GM12801 (cell line): ENCODE data around the gene CTTN.

Source experiments
- TF ChIP-seq, protein P1 (sequence below): IDR thresholded peaks from one replicate; pipeline ENCODE4 v1.5.1; 2011; ENCODE audit warnings: control low read depth; ENCODE audit not compliant: insufficient read length; ENCODE audit errors: extremely low read depth

CTTN gene

DNA sequence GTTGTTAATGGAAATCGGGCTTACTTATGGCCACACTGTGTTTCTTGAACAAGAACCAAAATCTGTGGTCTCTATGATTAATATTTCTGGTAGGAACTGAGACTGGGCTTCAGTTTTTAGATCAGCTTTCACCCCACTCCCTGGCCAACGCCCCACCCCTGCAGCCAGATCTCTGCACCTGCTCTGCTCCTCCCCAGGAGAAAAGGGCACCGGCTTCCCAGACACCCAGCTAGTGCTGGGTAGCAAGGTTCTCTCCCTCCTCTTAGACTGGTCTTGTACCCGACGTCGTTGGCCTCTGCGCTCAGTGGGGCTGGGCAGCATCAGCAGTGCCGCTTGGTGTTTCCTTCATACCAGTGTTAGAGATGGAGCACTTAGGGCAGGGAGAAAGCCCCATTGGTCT, 17.0 kb upstream of the CTTN start:
- TF ChIP-seq, protein P1, sequence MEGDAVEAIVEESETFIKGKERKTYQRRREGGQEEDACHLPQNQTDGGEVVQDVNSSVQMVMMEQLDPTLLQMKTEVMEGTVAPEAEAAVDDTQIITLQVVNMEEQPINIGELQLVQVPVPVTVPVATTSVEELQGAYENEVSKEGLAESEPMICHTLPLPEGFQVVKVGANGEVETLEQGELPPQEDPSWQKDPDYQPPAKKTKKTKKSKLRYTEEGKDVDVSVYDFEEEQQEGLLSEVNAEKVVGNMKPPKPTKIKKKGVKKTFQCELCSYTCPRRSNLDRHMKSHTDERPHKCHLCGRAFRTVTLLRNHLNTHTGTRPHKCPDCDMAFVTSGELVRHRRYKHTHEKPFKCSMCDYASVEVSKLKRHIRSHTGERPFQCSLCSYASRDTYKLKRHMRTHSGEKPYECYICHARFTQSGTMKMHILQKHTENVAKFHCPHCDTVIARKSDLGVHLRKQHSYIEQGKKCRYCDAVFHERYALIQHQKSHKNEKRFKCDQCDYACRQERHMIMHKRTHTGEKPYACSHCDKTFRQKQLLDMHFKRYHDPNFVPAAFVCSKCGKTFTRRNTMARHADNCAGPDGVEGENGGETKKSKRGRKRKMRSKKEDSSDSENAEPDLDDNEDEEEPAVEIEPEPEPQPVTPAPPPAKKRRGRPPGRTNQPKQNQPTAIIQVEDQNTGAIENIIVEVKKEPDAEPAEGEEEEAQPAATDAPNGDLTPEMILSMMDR = no peak

DNA sequence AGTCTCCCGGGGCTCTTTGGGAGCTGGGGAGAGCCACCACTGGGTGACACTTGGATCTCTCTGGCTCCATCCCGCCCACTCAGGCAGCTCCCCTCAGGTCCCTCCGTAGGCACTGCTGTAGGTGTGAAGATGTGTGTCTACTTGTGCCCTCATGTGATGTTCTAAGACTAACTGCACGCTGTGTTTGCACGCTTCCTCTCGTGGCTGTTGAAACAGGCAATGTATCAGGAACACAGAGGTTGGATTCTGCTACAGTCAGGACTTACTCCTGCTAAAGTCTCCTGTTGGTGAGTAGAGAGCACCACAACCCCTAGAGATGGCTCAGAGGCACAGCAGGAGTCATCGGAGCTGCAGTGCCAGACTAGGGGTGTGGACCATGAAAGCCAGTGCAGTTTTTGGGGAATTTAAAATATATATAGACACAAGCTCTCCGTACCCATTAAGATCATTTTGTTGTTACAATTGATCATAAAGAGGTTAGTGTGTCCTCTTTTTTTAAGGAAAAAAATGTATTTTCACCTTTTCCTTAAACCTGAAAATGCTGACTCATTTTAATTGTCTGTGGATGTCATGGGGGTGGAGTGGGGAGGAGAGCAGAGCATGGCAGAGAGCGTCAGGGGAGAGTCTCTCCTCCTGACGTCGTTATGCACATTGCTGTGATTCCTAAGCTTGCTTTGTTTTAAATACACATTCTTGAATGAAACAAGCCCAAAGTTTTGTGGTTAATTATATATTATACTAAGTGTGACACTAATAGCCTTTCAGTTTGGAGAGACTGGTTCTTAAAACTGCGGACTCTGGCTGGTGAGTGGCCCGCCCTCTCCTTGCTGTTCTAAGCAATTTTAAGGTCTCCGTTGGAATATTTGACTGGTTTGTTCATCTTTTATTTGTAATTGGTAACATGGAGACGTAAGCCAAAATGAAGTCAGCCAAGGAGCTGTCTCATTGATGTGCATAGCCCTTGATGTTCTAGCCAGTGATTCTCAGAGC, 16.2 kb upstream of the CTTN start:
- TF ChIP-seq, protein P1 = no peak

DNA sequence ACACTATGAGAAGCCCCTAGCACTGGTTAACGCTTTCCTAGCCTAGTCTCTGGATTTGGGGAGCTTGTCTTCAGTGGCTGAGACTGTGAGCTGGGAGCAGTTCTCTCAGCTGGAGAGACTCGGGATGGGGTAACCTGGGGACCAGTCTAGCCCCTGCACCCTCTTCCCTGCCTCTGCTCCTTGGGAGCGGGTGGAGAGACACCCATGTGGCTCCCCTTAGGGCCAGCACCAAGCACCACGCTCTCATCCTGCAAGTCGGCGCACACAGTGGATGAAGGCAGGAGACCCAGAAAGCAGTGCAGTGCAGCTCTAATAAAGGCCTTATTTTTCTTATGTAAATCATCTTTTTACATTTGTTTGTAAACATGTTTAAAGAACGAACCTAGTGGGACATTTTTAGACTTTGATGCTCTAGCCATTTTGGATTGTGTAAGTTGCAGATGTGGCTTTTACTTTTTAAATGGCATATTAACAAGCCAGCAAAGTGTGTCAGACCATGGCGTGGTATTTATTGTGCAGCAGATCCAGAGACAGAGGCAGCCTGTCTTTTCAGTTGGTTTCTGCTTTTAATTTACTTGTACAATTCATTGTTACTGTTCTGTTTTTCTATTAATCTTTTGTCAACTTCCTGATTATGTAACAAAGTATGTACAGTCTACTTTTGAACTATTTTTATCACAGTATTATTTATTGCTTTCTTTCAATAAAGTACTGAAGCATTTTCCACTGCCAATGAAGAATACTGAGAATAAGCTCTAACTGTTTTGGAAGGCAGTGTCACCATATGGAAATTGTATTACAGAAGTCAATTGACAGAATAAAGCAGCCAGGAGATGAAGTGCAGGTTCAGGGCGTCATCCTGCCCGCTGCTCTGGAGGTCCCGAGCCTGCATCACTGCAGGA, 14.4 kb upstream of the CTTN start:
- TF ChIP-seq, protein P1 = no peak

DNA sequence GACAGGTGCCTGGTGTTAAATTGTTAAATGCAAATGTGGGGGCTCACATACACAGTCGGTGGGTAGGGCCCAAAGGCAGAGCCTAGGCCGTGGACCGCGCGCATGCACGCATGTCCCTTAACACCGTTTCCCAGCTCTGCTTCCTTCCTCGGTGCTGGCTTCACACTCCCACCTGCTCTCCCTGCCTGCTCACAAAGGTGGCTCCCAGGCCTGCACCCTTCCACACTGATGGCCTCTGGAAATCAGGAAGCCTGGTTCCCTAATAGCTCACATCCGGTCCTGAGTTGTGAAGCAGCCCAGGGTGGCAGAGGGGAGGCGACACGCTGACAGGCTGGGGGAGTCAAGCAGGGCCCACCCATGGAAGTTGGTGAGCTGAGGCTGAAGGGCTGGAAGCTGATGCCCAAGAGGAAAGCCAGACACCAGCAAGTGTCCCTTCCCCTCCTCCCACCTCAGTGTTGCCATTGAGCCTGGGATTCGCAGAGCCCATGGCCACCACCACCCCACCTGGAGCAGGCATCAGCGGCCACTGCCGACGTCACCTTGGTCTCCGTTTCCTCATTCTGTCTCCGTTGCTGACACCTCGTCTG, 13.7 kb upstream of the CTTN start:
- TF ChIP-seq, protein P1 = no peak

DNA sequence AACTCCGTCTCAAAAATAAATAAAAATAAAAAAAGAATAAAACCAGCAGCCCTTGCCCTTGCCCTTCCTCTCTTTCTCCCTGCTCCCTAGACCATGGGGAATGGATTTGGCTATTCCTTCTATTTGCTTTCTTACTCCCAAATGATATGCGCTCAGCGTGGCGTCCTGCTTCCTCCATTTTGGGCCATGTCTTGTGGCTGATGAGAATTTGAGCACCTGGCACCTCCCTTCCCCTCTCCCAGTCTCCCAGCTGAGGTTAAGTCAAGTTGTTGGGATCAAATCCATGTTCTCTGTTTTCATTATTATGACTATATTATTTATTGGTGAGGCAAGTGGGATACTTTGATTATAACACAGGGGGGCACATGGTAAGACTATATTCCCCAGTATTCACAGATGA, 10.8 kb upstream of the CTTN start:
- TF ChIP-seq, protein P1 = no peak

DNA sequence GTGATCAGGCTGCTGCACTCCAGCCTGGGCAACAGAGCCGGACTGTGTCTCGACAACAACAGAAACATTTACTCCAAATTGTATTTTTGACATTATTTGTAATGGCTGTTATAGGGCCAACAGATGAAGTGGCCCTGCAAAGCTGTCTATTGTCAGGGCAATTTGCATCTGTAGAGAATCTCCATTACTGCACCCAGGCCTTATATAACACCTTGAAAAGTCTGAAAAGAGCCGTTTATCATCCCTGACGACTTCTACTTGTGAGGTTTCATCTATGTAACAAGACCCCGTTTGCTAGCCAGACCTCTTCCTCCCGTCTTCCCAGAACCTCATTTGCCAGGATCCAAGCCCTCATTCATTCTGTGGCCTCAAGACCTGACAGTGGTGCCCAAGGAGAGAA, 9.1 kb upstream of the CTTN start:
- TF ChIP-seq, protein P1 = no peak
